Inferior parietal cortex (tissue), 1 donor: Measurements from ENCODE around the gene PTPN4.
"Not testable (repeated sequence)": the region's sequence is repeated elsewhere in the genome, so short reads cannot be mapped to it uniquely, and the experiment has no call there.

Source experiments
- DNase-seq: peaks from one replicate; pipeline ENCODE4 v3.0.0-alpha.2; 2016; ENCODE audit errors: extremely low spot score

Gene PTPN4

GRCh38 chr2:119765433-119766002, 5.8 kb downstream of the PTPN4 start:
- no peak for DNase-seq

- DNase-seq: no peak
Measured at GRCh38 chr2:119766944-119767343, 7.2 kb downstream of the PTPN4 start.

- no peak for DNase-seq
Measured at GRCh38 chr2:119768742-119769141, 9.0 kb downstream of the PTPN4 start.

GRCh38 chr2:119769645-119770044, 9.9 kb downstream of the PTPN4 start:
- DNase-seq: no peak

- DNase-seq: no peak
Measured at GRCh38 chr2:119771331-119771730, 11.6 kb downstream of the PTPN4 start.

GRCh38 chr2:119772128-119772527, 12.4 kb downstream of the PTPN4 start:
- DNase-seq: no peak

GRCh38 chr2:119772767-119773166, 13.0 kb downstream of the PTPN4 start:
- no peak for DNase-seq

GRCh38 chr2:119774026-119774425, 14.3 kb downstream of the PTPN4 start:
- DNase-seq: no peak

GRCh38 chr2:119775102-119775501, 15.4 kb downstream of the PTPN4 start:
- no peak for DNase-seq

GRCh38 chr2:119782308-119783027, 22.7 kb downstream of the PTPN4 start:
- DNase-seq: no peak

GRCh38 chr2:119784876-119785275, 25.2 kb downstream of the PTPN4 start:
- DNase-seq: no peak

GRCh38 chr2:119786295-119786694, 26.6 kb downstream of the PTPN4 start:
- no peak for DNase-seq

GRCh38 chr2:119788752-119789151, 29.0 kb downstream of the PTPN4 start:
- DNase-seq: no peak

- DNase-seq: no peak
Measured at GRCh38 chr2:119790466-119790865, 30.7 kb downstream of the PTPN4 start.

- no peak for DNase-seq
Measured at GRCh38 chr2:119792907-119793312, 33.2 kb downstream of the PTPN4 start.

GRCh38 chr2:119794237-119794636, 34.5 kb downstream of the PTPN4 start:
- DNase-seq: no peak

GRCh38 chr2:119795309-119796303, 35.9 kb downstream of the PTPN4 start:
- DNase-seq: no peak

GRCh38 chr2:119800376-119800902, 40.7 kb downstream of the PTPN4 start:
- DNase-seq: no peak

GRCh38 chr2:119801040-119801439, 41.3 kb downstream of the PTPN4 start:
- no peak for DNase-seq

GRCh38 chr2:119801989-119802388, 42.3 kb downstream of the PTPN4 start:
- DNase-seq: not testable (repeated sequence)

GRCh38 chr2:119803101-119803500, 43.4 kb downstream of the PTPN4 start:
- no peak for DNase-seq

GRCh38 chr2:119804409-119804808, 44.7 kb downstream of the PTPN4 start:
- DNase-seq: not testable (repeated sequence)
